ENCODE measurements around the gene MT1F. TPM values are rescaled to one million over a fixed set of nuclear protein-coding genes. Genes with fewer than 3 reads are reported as not detected.
A peak's percentile ranks its signal among the peaks of the same experiment; 100 is the strongest.

The MT1F gene
- total and polyA plus RNA-seq, 5 donors from 2014 or later, result 6.8 to 88.5 (median 34.4) TPM

DNA sequence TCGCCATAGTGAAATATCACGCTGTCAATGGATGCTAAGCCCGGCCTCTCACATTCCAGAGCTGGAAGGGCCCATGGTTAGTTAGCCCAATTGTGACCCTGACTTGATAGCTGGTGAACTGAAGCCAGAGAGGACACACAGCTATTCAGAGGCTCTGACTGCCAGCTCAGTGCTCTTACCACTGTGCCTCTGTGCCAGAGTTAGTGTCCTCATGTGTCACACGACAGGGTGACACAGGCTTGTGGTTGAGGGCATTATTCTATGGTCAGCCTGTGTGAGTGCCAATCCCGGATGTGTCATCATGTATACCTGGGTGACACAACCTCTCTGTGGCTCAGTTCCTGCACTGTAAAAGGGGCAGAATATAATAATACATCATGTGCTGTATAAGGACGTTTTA, 22.1 kb downstream of the MT1F start:
- Mint-ChIP-seq H3K4me3 (no peak overlapping the region), H3K9me3 (peaks cover 0 to 2% (median 0%) of the 10 kb centered on the region in 7 donors), H3K4me1 (peaks cover 10 to 47% (median 25%) of the 10 kb centered on the region in 4 donors), H3K27ac (peak overlapping the region in 1 of 3 donors; percentile 34), H3K36me3 (peaks cover 10% of the 10 kb centered on the region), H3K27me3 (peaks cover 14% of the 10 kb centered on the region)
- Histone ChIP-seq H3K4me3 (ENCODE audit: low read depth, low read length) (no peak overlapping the region), H3K36me3 (ENCODE audit: control insufficient read depth, insufficient read depth, low read length) (no peaks in the 10 kb centered on the region), H3K27ac (ENCODE audit: insufficient read depth, low read length, poor library complexity, severe bottlenecking) (no peak overlapping the region), H3K27me3 (ENCODE audit: control insufficient read depth, insufficient read depth, low read length) (no peaks in the 10 kb centered on the region), H3K4me1 (ENCODE audit: control insufficient read depth, insufficient read depth, low read length, poor library complexity, severe bottlenecking) (peaks cover 36% of the 10 kb centered on the region), H3K9me3 (ENCODE audit: control insufficient read depth in 2 of 2, low read length in 2 of 2) (no peaks in the 10 kb centered on the region)
- DNase-seq (no peak), ATAC-seq (ENCODE audit: low read depth in 2 of 2) (no peak)

GRCh38 chr16:56681939-56682702, 24.4 kb downstream of the MT1F start, which contains the start of gene MT1X:
MT1X (plus strand) TSS chr16:56682470; CDS start chr16:56682541, 71 bp downstream.
- H3K4me3 Mint-ChIP-seq, result peak within 1 kb of the TSS; percentile 95 to 97 (median 96)
- Histone ChIP-seq H3K27me3 (ENCODE audit: control insufficient read depth, insufficient read depth, low read length) (no peaks in the 10 kb centered on the region), H3K4me1 (ENCODE audit: control insufficient read depth, insufficient read depth, low read length, poor library complexity, severe bottlenecking) (peaks cover 29% of the 10 kb centered on the region), H3K4me3 (ENCODE audit: low read depth, low read length) (peak within 1 kb of the TSS; percentile 94), H3K27ac (ENCODE audit: insufficient read depth, low read length, poor library complexity, severe bottlenecking) (peak within 1 kb of the TSS; percentile 72), H3K9me3 (ENCODE audit: control insufficient read depth in 2 of 2, low read length in 2 of 2) (no peaks in the 10 kb centered on the region), H3K36me3 (ENCODE audit: control insufficient read depth, insufficient read depth, low read length) (no peaks in the 10 kb centered on the region)
- H3K27me3 Mint-ChIP-seq, result no peaks in the 10 kb centered on the region
- peaks cover 10 to 30% (median 22%) of the 10 kb centered on the region in 4 donors for H3K4me1 Mint-ChIP-seq
- DNase-seq (peak; percentile 76 to 96 (median 84)), ATAC-seq (ENCODE audit: low read depth in 2 of 2) (peak; percentile 99)
- H3K9me3 Mint-ChIP-seq, result peaks cover 0 to 4% (median 0%) of the 10 kb centered on the region in 7 donors
- H3K27ac Mint-ChIP-seq, result peak within 1 kb of the TSS; percentile 96 to 97 (median 96)
- H3K36me3 Mint-ChIP-seq, result peaks cover 18% of the 10 kb centered on the region

DNA sequence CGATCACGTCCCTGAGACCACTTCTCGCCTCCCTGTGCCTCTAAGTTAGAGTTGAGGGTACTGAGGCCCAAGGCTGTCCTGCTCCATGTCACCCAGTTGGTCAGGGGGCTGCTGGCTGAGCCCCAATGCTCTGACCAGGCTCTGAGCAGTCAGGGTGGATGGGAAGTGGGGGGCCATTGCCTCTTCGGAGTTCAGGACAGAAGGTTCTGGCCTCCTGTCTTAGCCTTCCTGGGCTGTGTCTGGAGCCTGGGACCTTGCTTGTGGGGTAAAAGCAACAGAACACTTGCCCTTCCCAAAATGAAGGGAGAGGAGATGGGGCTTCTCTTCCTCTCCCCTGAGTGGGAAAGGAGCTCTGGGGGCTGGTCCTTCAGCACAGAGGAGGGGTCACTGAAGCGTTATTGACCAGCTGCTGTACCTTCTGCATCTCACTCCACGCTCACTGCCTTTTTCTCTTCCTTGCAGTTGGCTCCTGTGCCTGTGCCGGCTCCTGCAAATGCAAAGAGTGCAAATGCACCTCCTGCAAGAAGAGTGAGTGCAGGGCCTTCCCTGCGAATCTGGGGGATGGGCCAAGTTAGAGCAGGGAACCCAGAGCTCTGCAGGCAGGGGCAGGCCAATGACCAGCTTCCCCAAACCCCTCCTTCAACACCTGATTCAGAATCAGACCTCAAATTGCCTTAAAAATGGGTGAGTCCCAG, 25.1 kb downstream of the MT1F start:
- H3K4me3 Mint-ChIP-seq, result peak overlapping the region; percentile 95 to 97 (median 96)
- Histone ChIP-seq H3K36me3 (ENCODE audit: control insufficient read depth, insufficient read depth, low read length) (no peaks in the 10 kb centered on the region), H3K9me3 (ENCODE audit: control insufficient read depth in 2 of 2, low read length in 2 of 2) (no peaks in the 10 kb centered on the region), H3K27me3 (ENCODE audit: control insufficient read depth, insufficient read depth, low read length) (no peaks in the 10 kb centered on the region), H3K4me1 (ENCODE audit: control insufficient read depth, insufficient read depth, low read length, poor library complexity, severe bottlenecking) (peaks cover 29% of the 10 kb centered on the region), H3K27ac (ENCODE audit: insufficient read depth, low read length, poor library complexity, severe bottlenecking) (peak overlapping the region; percentile 72), H3K4me3 (ENCODE audit: low read depth, low read length) (peak overlapping the region; percentile 94)
- H3K27me3 Mint-ChIP-seq, result no peaks in the 10 kb centered on the region
- H3K4me1 Mint-ChIP-seq, result peaks cover 10 to 30% (median 22%) of the 10 kb centered on the region in 4 donors
- no peak for DNase-seq
- H3K36me3 Mint-ChIP-seq, result peaks cover 18% of the 10 kb centered on the region
- H3K9me3 Mint-ChIP-seq, result peaks cover 0 to 4% (median 0%) of the 10 kb centered on the region in 7 donors
- ATAC-seq (ENCODE audit: low read depth in 2 of 2), result no peak
- H3K27ac Mint-ChIP-seq, result peak overlapping the region; percentile 96 to 97 (median 96)

DNA sequence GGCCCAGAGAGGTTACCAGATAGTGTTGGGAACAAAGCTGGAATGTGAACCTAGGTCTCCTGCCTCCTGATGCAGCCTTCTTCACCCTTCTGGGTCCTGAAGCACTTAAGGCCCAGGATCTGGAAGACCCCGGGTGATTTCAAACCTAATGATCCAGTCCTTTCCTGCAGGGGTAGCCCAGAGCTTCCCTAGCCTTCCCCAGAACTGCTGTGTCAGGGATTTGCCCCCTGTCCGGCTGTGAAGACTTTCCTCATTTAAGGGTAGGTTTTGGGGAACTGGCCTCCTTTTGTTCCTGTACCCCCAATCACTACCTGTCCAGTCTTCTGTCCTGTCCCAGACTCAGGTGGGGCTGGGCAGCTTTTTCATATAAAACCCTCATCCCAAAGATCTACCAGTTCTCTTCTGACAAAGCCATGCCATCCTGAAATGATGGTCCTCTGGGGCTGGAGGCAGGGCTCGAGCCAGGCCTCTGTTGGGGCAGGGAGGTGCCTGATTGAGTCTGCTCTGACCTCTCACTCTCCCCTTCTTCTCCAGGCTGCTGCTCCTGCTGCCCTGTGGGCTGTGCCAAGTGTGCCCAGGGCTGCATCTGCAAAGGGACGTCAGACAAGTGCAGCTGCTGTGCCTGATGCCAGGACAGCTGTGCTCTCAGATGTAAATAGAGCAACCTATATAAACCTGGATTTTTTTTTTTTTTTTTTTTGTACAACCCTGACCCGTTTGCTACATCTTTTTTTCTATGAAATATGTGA, 25.8 kb downstream of the MT1F start:
- ATAC-seq (ENCODE audit: low read depth in 2 of 2) (no peak), DNase-seq (no peak)
- no peaks in the 10 kb centered on the region for H3K27me3 Mint-ChIP-seq
- H3K27ac Mint-ChIP-seq, result peak overlapping the region in 2 of 3 donors; percentile 46 to 96
- H3K4me1 Mint-ChIP-seq, result peaks cover 10 to 30% (median 22%) of the 10 kb centered on the region in 4 donors
- H3K36me3 ChIP-seq (ENCODE audit: control insufficient read depth, insufficient read depth, low read length), result no peaks in the 10 kb centered on the region
- no peaks in the 10 kb centered on the region for H3K27me3 ChIP-seq (ENCODE audit: control insufficient read depth, insufficient read depth, low read length)
- H3K27ac ChIP-seq (ENCODE audit: insufficient read depth, low read length, poor library complexity, severe bottlenecking), result no peak overlapping the region
- peak overlapping the region; percentile 95 to 97 (median 96) for H3K4me3 Mint-ChIP-seq
- peaks cover 29% of the 10 kb centered on the region for H3K4me1 ChIP-seq (ENCODE audit: control insufficient read depth, insufficient read depth, low read length, poor library complexity, severe bottlenecking)
- peaks cover 0 to 4% (median 0%) of the 10 kb centered on the region in 7 donors for H3K9me3 Mint-ChIP-seq
- H3K9me3 ChIP-seq (ENCODE audit: control insufficient read depth in 2 of 2, low read length in 2 of 2), result no peaks in the 10 kb centered on the region
- peak overlapping the region; percentile 94 for H3K4me3 ChIP-seq (ENCODE audit: low read depth, low read length)
- peaks cover 18% of the 10 kb centered on the region for H3K36me3 Mint-ChIP-seq

GRCh38 chr16:56684256-56684925, 26.6 kb downstream of the MT1F start:
- Histone ChIP-seq H3K27me3 (ENCODE audit: control insufficient read depth, insufficient read depth, low read length) (no peaks in the 10 kb centered on the region), H3K9me3 (ENCODE audit: control insufficient read depth in 2 of 2, low read length in 2 of 2) (no peaks in the 10 kb centered on the region), H3K4me3 (ENCODE audit: low read depth, low read length) (no peak overlapping the region), H3K27ac (ENCODE audit: insufficient read depth, low read length, poor library complexity, severe bottlenecking) (no peak overlapping the region), H3K4me1 (ENCODE audit: control insufficient read depth, insufficient read depth, low read length, poor library complexity, severe bottlenecking) (peaks cover 29% of the 10 kb centered on the region), H3K36me3 (ENCODE audit: control insufficient read depth, insufficient read depth, low read length) (no peaks in the 10 kb centered on the region)
- Mint-ChIP-seq H3K27me3 (no peaks in the 10 kb centered on the region), H3K4me3 (peak overlapping the region in 3 of 4 donors; percentile 95 to 96 (median 96)), H3K9me3 (peaks cover 0 to 4% (median 0%) of the 10 kb centered on the region in 7 donors), H3K36me3 (peaks cover 18% of the 10 kb centered on the region), H3K27ac (peak overlapping the region in 1 of 3 donors; percentile 46), H3K4me1 (peaks cover 10 to 30% (median 22%) of the 10 kb centered on the region in 4 donors)
- no peak for DNase-seq
- ATAC-seq (ENCODE audit: low read depth in 2 of 2), result no peak

DNA sequence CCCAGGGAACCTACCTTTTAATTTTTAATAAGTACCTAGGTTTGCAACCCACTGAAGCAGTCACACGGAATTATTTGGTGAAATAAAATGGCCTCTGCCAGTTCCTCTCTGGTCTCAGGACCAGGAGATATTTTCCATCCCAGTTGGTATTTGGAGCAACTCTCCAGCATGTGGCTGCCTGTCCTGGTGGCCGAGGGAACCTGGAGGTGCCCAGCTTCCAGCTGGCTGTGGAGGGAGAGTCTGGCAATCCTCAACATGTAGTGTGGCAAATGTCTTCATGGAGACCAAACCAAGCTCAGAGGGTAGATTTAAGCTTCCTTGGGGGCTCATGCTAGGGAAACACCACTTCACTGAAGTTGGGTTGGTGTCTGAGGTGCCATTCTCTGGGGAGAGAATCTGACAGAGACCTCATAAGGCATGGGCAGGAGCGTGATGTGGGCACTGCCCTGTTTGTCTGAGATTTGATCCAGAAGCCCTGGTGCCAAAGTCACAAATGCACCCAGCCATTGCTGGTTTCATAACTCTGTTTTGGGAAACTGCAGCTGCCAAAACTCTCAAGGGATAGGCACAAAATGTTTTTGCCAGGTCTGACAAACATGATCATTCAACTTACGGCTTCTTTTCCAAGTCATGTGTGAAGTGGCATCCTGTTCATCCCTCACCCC, 27.3 kb downstream of the MT1F start:
- Mint-ChIP-seq H3K4me3 (peak overlapping the region in 2 of 4 donors; percentile 45 to 96), H3K36me3 (peaks cover 18% of the 10 kb centered on the region), H3K9me3 (peaks cover 0 to 4% (median 0%) of the 10 kb centered on the region in 7 donors), H3K27ac (no peak overlapping the region), H3K4me1 (peaks cover 10 to 30% (median 22%) of the 10 kb centered on the region in 4 donors), H3K27me3 (no peaks in the 10 kb centered on the region)
- DNase-seq (no peak), ATAC-seq (ENCODE audit: low read depth in 2 of 2) (no peak)
- H3K9me3 ChIP-seq (ENCODE audit: control insufficient read depth in 2 of 2, low read length in 2 of 2), result no peaks in the 10 kb centered on the region
- H3K27me3 ChIP-seq (ENCODE audit: control insufficient read depth, insufficient read depth, low read length), result no peaks in the 10 kb centered on the region
- no peaks in the 10 kb centered on the region for H3K36me3 ChIP-seq (ENCODE audit: control insufficient read depth, insufficient read depth, low read length)
- H3K27ac ChIP-seq (ENCODE audit: insufficient read depth, low read length, poor library complexity, severe bottlenecking), result no peak overlapping the region
- H3K4me3 ChIP-seq (ENCODE audit: low read depth, low read length), result no peak overlapping the region
- H3K4me1 ChIP-seq (ENCODE audit: control insufficient read depth, insufficient read depth, low read length, poor library complexity, severe bottlenecking), result peaks cover 29% of the 10 kb centered on the region
